Parathyroid adenoma (tissue), 2 donors: ENCODE results near the gene CYP3A4.

Experiments
- H2AFZ ChIP-seq: fragments of 300-600 bp; sonication (generic); one replicate; pipeline ENCODE4 v1.7.0; 2017; ENCODE audit warnings: antibody characterized with exemption, mild to moderate bottlenecking
- H3K27ac ChIP-seq: fragments of 300-600 bp; sonication (generic); one replicate; pipeline ENCODE4 v1.7.0; 2017
- H3K27me3 ChIP-seq: fragments of 300-600 bp; sonication (generic); one replicate; pipeline ENCODE4 v1.7.0; 2017; ENCODE audit warnings: low read length; ENCODE audit not compliant: control insufficient read depth, insufficient read depth
- H3K36me3 ChIP-seq: fragments of 300-600 bp; sonication (generic); one replicate; pipeline ENCODE4 v1.7.0; 2017; ENCODE audit warnings: low read length; ENCODE audit not compliant: control insufficient read depth, insufficient read depth
- H3K4me1 ChIP-seq: fragments of 300-600 bp; sonication (generic); one replicate; pipeline ENCODE4 v1.7.0; 2017; ENCODE audit warnings: control low read depth
- H3K4me2 ChIP-seq: fragments of 300-600 bp; sonication (generic); one replicate; pipeline ENCODE4 v1.7.0; 2017; ENCODE audit warnings: low read length
- H3K4me3 ChIP-seq: fragments of 300-600 bp; sonication (generic); one replicate; pipeline ENCODE4 v1.7.0; 2017; ENCODE audit warnings: low read depth, low read length
- H3K79me2 ChIP-seq: fragments of 300-600 bp; sonication (generic); one replicate; pipeline ENCODE4 v1.7.0; 2017; ENCODE audit warnings: control low read depth
- H3K9ac ChIP-seq: fragments of 300-600 bp; sonication (generic); one replicate; pipeline ENCODE4 v1.7.0; 2017; ENCODE audit warnings: mild to moderate bottlenecking
- H3K9me3 ChIP-seq: fragments of 300-600 bp; sonication (generic); one replicate; pipeline ENCODE4 v1.7.0; 2017; ENCODE audit warnings: low read length; ENCODE audit not compliant: control insufficient read depth
- TF ChIP-seq, protein P1 (sequence below): fragments of 300-600 bp; sonication (generic); IDR thresholded peaks from one replicate; pipeline ENCODE4 v1.7.0; 2017; ENCODE audit warnings: antibody characterized with exemption, mild to moderate bottlenecking
- donor health status: primary hyperparathyroidism.

Gene CYP3A4

GRCh38 chr7:99731638-99732374, 52.2 kb downstream of the CYP3A4 start:
- Histone ChIP-seq H3K27ac (no peak overlapping the region), H2AFZ (no peak overlapping the region), H3K9me3 (no peaks in the 10 kb centered on the region), H3K79me2 (no peaks in the 10 kb centered on the region), H3K4me2 (no peak overlapping the region), H3K36me3 (no peaks in the 10 kb centered on the region), H3K9ac (no peak overlapping the region), H3K4me3 (no peak overlapping the region), H3K27me3 (no peaks in the 10 kb centered on the region), H3K4me1 (no peaks in the 10 kb centered on the region)
- TF ChIP-seq, protein P1, sequence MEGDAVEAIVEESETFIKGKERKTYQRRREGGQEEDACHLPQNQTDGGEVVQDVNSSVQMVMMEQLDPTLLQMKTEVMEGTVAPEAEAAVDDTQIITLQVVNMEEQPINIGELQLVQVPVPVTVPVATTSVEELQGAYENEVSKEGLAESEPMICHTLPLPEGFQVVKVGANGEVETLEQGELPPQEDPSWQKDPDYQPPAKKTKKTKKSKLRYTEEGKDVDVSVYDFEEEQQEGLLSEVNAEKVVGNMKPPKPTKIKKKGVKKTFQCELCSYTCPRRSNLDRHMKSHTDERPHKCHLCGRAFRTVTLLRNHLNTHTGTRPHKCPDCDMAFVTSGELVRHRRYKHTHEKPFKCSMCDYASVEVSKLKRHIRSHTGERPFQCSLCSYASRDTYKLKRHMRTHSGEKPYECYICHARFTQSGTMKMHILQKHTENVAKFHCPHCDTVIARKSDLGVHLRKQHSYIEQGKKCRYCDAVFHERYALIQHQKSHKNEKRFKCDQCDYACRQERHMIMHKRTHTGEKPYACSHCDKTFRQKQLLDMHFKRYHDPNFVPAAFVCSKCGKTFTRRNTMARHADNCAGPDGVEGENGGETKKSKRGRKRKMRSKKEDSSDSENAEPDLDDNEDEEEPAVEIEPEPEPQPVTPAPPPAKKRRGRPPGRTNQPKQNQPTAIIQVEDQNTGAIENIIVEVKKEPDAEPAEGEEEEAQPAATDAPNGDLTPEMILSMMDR = no peak

- Histone ChIP-seq H3K4me1 (no peaks in the 10 kb centered on the region), H3K9ac (no peak overlapping the region), H3K79me2 (no peaks in the 10 kb centered on the region), H3K4me3 (no peak overlapping the region), H3K27ac (no peak overlapping the region), H3K4me2 (no peak overlapping the region), H3K36me3 (no peaks in the 10 kb centered on the region), H2AFZ (no peak overlapping the region), H3K9me3 (no peaks in the 10 kb centered on the region), H3K27me3 (no peaks in the 10 kb centered on the region)
- TF ChIP-seq, protein P1 = no peak
Measured at GRCh38 chr7:99730992-99731391, 53.0 kb downstream of the CYP3A4 start.

DNA sequence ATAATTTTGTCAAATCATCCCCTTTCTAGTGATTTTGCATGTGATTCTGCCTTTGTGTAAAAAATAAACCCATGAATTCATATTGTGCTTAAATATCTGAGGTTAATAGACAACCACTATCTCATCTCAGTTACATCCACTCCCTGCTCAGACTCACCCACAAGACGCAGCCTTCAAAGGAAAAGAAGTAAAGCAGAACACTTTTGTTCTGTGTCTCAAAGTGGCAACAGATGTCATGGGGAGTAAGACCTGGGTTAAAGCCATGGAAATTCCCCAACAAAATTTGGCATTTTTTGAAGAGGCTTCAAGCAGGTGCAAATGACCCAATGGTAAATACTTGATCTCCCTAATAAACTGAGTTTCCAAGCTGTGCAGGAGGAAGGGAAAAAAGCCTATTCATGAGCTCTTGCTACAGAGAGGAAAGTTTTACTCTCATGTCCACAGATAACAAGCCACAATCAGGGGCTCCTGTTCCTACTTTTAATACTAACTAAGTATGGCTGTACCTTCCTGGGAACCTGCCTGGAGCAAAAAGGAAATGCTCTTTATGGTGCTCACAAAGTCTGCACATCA, 53.7 kb downstream of the CYP3A4 start:
- no peak overlapping the region for H3K27ac ChIP-seq
- H2AFZ ChIP-seq = no peak overlapping the region

GRCh38 chr7:99729486-99730237, 54.3 kb downstream of the CYP3A4 start:
- H3K27ac ChIP-seq = no peak overlapping the region
- H3K27me3 ChIP-seq = no peaks in the 10 kb centered on the region
- H3K4me2 ChIP-seq = no peak overlapping the region
- H3K9ac ChIP-seq = no peak overlapping the region
- H2AFZ ChIP-seq = no peak overlapping the region
- H3K36me3 ChIP-seq = no peaks in the 10 kb centered on the region
- no peaks in the 10 kb centered on the region for H3K4me1 ChIP-seq
- TF ChIP-seq, protein P1 = no peak
- H3K79me2 ChIP-seq = no peaks in the 10 kb centered on the region
- no peaks in the 10 kb centered on the region for H3K9me3 ChIP-seq
- H3K4me3 ChIP-seq = no peak overlapping the region

More for the DNA sequence above, 53.7 kb downstream of the CYP3A4 start:
- Histone ChIP-seq H3K9me3 (no peaks in the 10 kb centered on the region), H3K4me3 (no peak overlapping the region), H3K36me3 (no peaks in the 10 kb centered on the region), H3K9ac (no peak overlapping the region), H3K79me2 (no peaks in the 10 kb centered on the region), H3K27me3 (no peaks in the 10 kb centered on the region), H3K4me1 (no peaks in the 10 kb centered on the region), H3K4me2 (no peak overlapping the region)
- TF ChIP-seq, protein P1 = no peak
